ENCODE results near the gene CDH4.

- no peak for TF ChIP-seq POLR2A (IDR thresholded peaks at IDR 0.05; ENCODE audit: low read length)
- TF ChIP-seq GATA1 (IDR thresholded peaks at IDR 0.05; ENCODE audit: low read depth, low read length): no peak
These were observed 603.2 kb downstream of the CDH4 start for GRCh38 chr20:61855286-61855685.
